Nephron progenitor cell (in vitro differentiated cells): ENCODE measurements around the gene ACRV1.

ENCODE experiments used
- DNase-seq: peaks from one replicate; pipeline ENCODE4 v3.0.0; 2021
- H3K27ac Mint-ChIP-seq: 2 replicates; pipeline ENCODE4 v1.8.0; 2021; ENCODE audit warnings: mild to moderate bottlenecking, moderate library complexity, mixed read lengths
- H3K27me3 Mint-ChIP-seq: 2 replicates; pipeline ENCODE4 v1.8.0; 2021; ENCODE audit warnings: mild to moderate bottlenecking, low read depth, mixed read lengths; ENCODE audit not compliant: poor library complexity
- H3K36me3 Mint-ChIP-seq: 2 replicates; pipeline ENCODE4 v1.8.0; 2021; ENCODE audit warnings: low read depth, mixed read lengths
- H3K4me1 Mint-ChIP-seq: 2 replicates; pipeline ENCODE4 v1.8.0; 2021; ENCODE audit warnings: mixed read lengths
- H3K4me3 Mint-ChIP-seq: 2 replicates; pipeline ENCODE4 v1.8.0; 2021; ENCODE audit warnings: mild to moderate bottlenecking, moderate library complexity, mixed read lengths
- H3K9me3 Mint-ChIP-seq: 2 replicates; pipeline ENCODE4 v1.8.0; 2021; ENCODE audit warnings: mild to moderate bottlenecking, moderate library complexity, mixed read lengths
- CTCF ChIP-seq: fragments of 200-600 bp; sonication (generic); IDR thresholded peaks from 2 replicates; pipeline ENCODE4 v1.5.0; 2021; ENCODE audit warnings: antibody characterized with exemption

Gene ACRV1

GRCh38 chr11:125649465-125650166 is 31.0 kb downstream of the ACRV1 start:
- no peaks in the 10 kb centered on the region for H3K4me1 Mint-ChIP-seq
- DNase-seq = no peak
- H3K27ac Mint-ChIP-seq = no peak overlapping the region
- H3K9me3 Mint-ChIP-seq = no peaks in the 10 kb centered on the region
- no peak overlapping the region for H3K4me3 Mint-ChIP-seq
- H3K27me3 Mint-ChIP-seq = no peaks in the 10 kb centered on the region
- TF ChIP-seq CTCF = no peak
- peaks cover 79% of the 10 kb centered on the region for H3K36me3 Mint-ChIP-seq

GRCh38 chr11:125645871-125646270 is 34.8 kb downstream of the ACRV1 start:
- Mint-ChIP-seq H3K9me3 (no peaks in the 10 kb centered on the region), H3K27ac (no peak overlapping the region), H3K4me1 (no peaks in the 10 kb centered on the region), H3K36me3 (peaks cover 80% of the 10 kb centered on the region), H3K4me3 (no peak overlapping the region), H3K27me3 (no peaks in the 10 kb centered on the region)
- DNase-seq = no peak
- no peak for TF ChIP-seq CTCF

- no peak overlapping the region for H3K27ac Mint-ChIP-seq
- no peak overlapping the region for H3K4me3 Mint-ChIP-seq
- H3K27me3 Mint-ChIP-seq = no peaks in the 10 kb centered on the region
- peaks cover 77% of the 10 kb centered on the region for H3K36me3 Mint-ChIP-seq
- H3K4me1 Mint-ChIP-seq = no peaks in the 10 kb centered on the region
- no peaks in the 10 kb centered on the region for H3K9me3 Mint-ChIP-seq
- TF ChIP-seq CTCF = no peak
- no peak for DNase-seq
Measured at GRCh38 chr11:125638315-125638714, 42.3 kb downstream of the ACRV1 start.

GRCh38 chr11:125637840-125638239 is 42.8 kb downstream of the ACRV1 start:
- peaks cover 82% of the 10 kb centered on the region for H3K36me3 Mint-ChIP-seq
- no peaks in the 10 kb centered on the region for H3K27me3 Mint-ChIP-seq
- no peak for TF ChIP-seq CTCF
- no peaks in the 10 kb centered on the region for H3K4me1 Mint-ChIP-seq
- H3K27ac Mint-ChIP-seq = no peak overlapping the region
- DNase-seq = no peak
- H3K9me3 Mint-ChIP-seq = no peaks in the 10 kb centered on the region
- H3K4me3 Mint-ChIP-seq = no peak overlapping the region

- Mint-ChIP-seq H3K4me1 (peaks cover 25% of the 10 kb centered on the region), H3K36me3 (peaks cover 30% of the 10 kb centered on the region), H3K27me3 (no peaks in the 10 kb centered on the region), H3K9me3 (no peaks in the 10 kb centered on the region), H3K4me3 (peak overlapping the region; percentile 94), H3K27ac (no peak overlapping the region)
- DNase-seq = no peak
- no peak for TF ChIP-seq CTCF
Measured at GRCh38 chr11:125627236-125627910, 53.3 kb downstream of the ACRV1 start.
